GM12801 (cell line): ENCODE data around the gene MDFIC2.

Experiments used
- CTCF ChIP-seq: IDR thresholded peaks from one replicate; pipeline ENCODE4 v1.5.1; 2011; ENCODE audit warnings: control low read depth; ENCODE audit not compliant: insufficient read length; ENCODE audit errors: extremely low read depth

The MDFIC2 gene

GRCh38 chr3:70177881-70178645 lies 134.4 kb downstream of the MDFIC2 start:
- no peak for TF ChIP-seq CTCF

GRCh38 chr3:70176224-70176623 lies 136.2 kb downstream of the MDFIC2 start:
- no peak for TF ChIP-seq CTCF

GRCh38 chr3:70156808-70157207 lies 155.6 kb downstream of the MDFIC2 start:
- no peak for TF ChIP-seq CTCF

GRCh38 chr3:70150599-70150998 lies 161.8 kb downstream of the MDFIC2 start:
- TF ChIP-seq CTCF = no peak

GRCh38 chr3:70149714-70150400 lies 162.6 kb downstream of the MDFIC2 start:
- no peak for TF ChIP-seq CTCF
